Keratinocyte (primary cell): ENCODE measurements around the gene MTCP1. TPM values are rescaled to one million over a fixed set of nuclear protein-coding genes. Genes with fewer than 3 reads are reported as not detected.

Experiments used
- DNase-seq: peaks from one replicate; pipeline ENCODE4 v3.0.0-alpha.2; 2011; ENCODE audit warnings: low read depth, missing footprints, low spot score
- FAIRE-seq: peaks from 2 replicates; lab custom pipeline; 2011; peaks lifted over from hg19 to GRCh38; lab: Jason Lieb, UNC
- H2AFZ ChIP-seq: 2 replicates; pipeline ENCODE4 v1.6.0; 2012; ENCODE audit warnings: low read length, control low read depth, inconsistent platforms; ENCODE audit not compliant: control insufficient read depth
- H3K27ac ChIP-seq: 2 replicates; pipeline ENCODE4 v1.5.1; 2011; ENCODE audit warnings: low read length; ENCODE audit not compliant: control insufficient read depth, insufficient read depth
- H3K27me3 ChIP-seq: 3 replicates; pipeline ENCODE4 v1.6.0; 2011; ENCODE audit warnings: low read length; ENCODE audit not compliant: control insufficient read depth, insufficient read depth; ENCODE audit errors: extremely low read depth
- H3K36me3 ChIP-seq, 2 experiments: 2 replicates in 1 of 2; 3 replicates in 1 of 2; pipeline ENCODE4 v1.5.1; 2011; ENCODE audit warnings: low read length in 2 of 2, mild to moderate bottlenecking in 1 of 2; ENCODE audit not compliant: control insufficient read depth in 2 of 2, insufficient read depth in 2 of 2; ENCODE audit errors: extremely low read depth in 1 of 2
- H3K4me1 ChIP-seq: 3 replicates; pipeline ENCODE4 v1.5.1; 2011; ENCODE audit warnings: low read length; ENCODE audit not compliant: control insufficient read depth, insufficient read depth; ENCODE audit errors: extremely low read depth
- H3K4me2 ChIP-seq: 3 replicates; pipeline ENCODE4 v1.6.0; 2011; ENCODE audit warnings: low read depth, low read length; ENCODE audit not compliant: control insufficient read depth, insufficient read depth; ENCODE audit errors: extremely low read depth
- H3K4me3 ChIP-seq, 3 experiments: fragments of 200-600 bp in 1 of 3; sonication (generic) in 1 of 3; 2 replicates in 2 of 3; 3 replicates in 1 of 3; pipeline ENCODE4 v1.5.1; 2011 to 2016; ENCODE audit warnings: low read length in 3 of 3, mild to moderate bottlenecking in 3 of 3, control low read depth in 2 of 3, inconsistent platforms in 1 of 3, low read depth in 1 of 3, mixed read lengths in 1 of 3, mixed run types in 1 of 3, moderate library complexity in 1 of 3; ENCODE audit not compliant: control insufficient read depth in 2 of 3, insufficient read depth in 2 of 3; ENCODE audit errors: extremely low read depth in 1 of 3
- H3K79me2 ChIP-seq: 2 replicates; pipeline ENCODE4 v1.6.0; 2012; ENCODE audit warnings: low read length; ENCODE audit not compliant: control insufficient read depth, insufficient read depth
- H3K9ac ChIP-seq: 3 replicates; pipeline ENCODE4 v1.6.0; 2011; ENCODE audit warnings: low read length; ENCODE audit not compliant: control insufficient read depth, insufficient read depth; ENCODE audit errors: extremely low read depth
- H3K9me1 ChIP-seq: 3 replicates; pipeline ENCODE4 v1.6.0; 2011; ENCODE audit warnings: low read length; ENCODE audit not compliant: control insufficient read depth, insufficient read depth; ENCODE audit errors: extremely low read depth
- H3K9me3 ChIP-seq: 2 replicates; pipeline ENCODE4 v1.5.1; 2012; ENCODE audit warnings: low read depth, low read length; ENCODE audit not compliant: control insufficient read depth
- H4K20me1 ChIP-seq: 3 replicates; pipeline ENCODE4 v1.6.0; 2011; ENCODE audit warnings: low read length; ENCODE audit not compliant: control insufficient read depth, insufficient read depth; ENCODE audit errors: extremely low read depth
- EZH2 ChIP-seq: IDR thresholded peaks from one replicate; pipeline ENCODE4 v1.6.1; 2012; ENCODE audit warnings: inconsistent platforms, mild to moderate bottlenecking, low read length, moderate library complexity
- dilution Hi-C: fragments of 300-500 bp; cut with MboI; formaldehyde crosslinking; loops from one replicate; pipeline ENCODE4 v1.7.0; 2020; ENCODE audit warnings: low sequenced_read_pairs; ENCODE audit not compliant: extremely low pct_ligation_motif_present
- polyA plus RNA-seq, 5 experiments: library from polyadenylated mRNA; depleted of rRNA in 3 of 5; stranded (reverse) in 3 of 5; stranded (forward) in 1 of 5; unstranded in 1 of 5; fragments of >200 nt; gene quantifications; 1 replicate in 1 of 5; 2 replicates in 3 of 5; 3 replicates in 1 of 5; pipeline versions ENCODE4 v1.2.1 to v1.2.3, GENCODE V29; 2011 to 2012; ENCODE audit warnings: missing spikeins in 2 of 5, low read depth in 1 of 5, low replicate concordance in 1 of 5
- TF ChIP-seq, protein P1 (sequence below), 3 experiments: IDR thresholded peaks in 1 of 3; conservative IDR thresholded peaks in 1 of 3; optimal IDR thresholded peaks in 1 of 3; 2 replicates in 2 of 3; 3 replicates in 1 of 3; pipeline versions ENCODE3 to v1.5.1; 2011; ENCODE audit warnings: low read length in 3 of 3, mild to moderate bottlenecking in 3 of 3, moderate library complexity in 2 of 3, control low read depth in 1 of 3, inconsistent platforms in 1 of 3; ENCODE audit not compliant: insufficient read depth in 2 of 3; ENCODE audit errors: extremely low read depth in 1 of 3

MTCP1 gene
- polyA plus RNA-seq, 1 donor (not counting 4 experiments of a cell fraction or from before 2014, with no cell fraction given) = 20.2 TPM

DNA sequence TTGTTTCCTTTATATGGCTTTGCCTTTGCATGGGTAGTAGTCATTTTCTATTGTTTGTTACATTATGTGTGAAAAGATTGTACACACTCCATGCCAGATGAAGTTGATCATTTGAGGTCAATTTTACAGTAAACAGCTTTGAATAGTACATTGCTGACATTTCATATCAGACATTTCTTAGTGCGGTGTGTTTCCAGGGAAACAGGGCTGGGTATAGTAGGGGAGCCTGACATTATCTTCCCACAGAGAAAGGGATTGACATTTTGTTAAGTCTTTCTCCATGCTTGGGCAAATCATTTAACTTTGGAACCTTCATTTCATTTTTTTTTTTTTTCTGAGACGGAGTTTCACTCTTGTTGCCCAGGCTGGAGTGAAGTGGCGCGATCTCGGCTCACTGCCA is 39.3 kb downstream of the MTCP1 start:
- dilution Hi-C loops = no loop called here
- Histone ChIP-seq H3K27me3 (no peaks in the 10 kb centered on the region), H3K9me1 (no peaks in the 10 kb centered on the region), H2AFZ (no peak overlapping the region), H4K20me1 (no peaks in the 10 kb centered on the region), H3K27ac (no peak overlapping the region), H3K79me2 (peaks cover 12% of the 10 kb centered on the region), H3K4me3 (no peak overlapping the region), H3K4me1 (peaks cover 5% of the 10 kb centered on the region), H3K4me2 (no peak overlapping the region), H3K9me3 (no peaks in the 10 kb centered on the region), H3K9ac (no peak overlapping the region), H3K36me3 (no peaks in the 10 kb centered on the region)
- TF ChIP-seq, protein P1, sequence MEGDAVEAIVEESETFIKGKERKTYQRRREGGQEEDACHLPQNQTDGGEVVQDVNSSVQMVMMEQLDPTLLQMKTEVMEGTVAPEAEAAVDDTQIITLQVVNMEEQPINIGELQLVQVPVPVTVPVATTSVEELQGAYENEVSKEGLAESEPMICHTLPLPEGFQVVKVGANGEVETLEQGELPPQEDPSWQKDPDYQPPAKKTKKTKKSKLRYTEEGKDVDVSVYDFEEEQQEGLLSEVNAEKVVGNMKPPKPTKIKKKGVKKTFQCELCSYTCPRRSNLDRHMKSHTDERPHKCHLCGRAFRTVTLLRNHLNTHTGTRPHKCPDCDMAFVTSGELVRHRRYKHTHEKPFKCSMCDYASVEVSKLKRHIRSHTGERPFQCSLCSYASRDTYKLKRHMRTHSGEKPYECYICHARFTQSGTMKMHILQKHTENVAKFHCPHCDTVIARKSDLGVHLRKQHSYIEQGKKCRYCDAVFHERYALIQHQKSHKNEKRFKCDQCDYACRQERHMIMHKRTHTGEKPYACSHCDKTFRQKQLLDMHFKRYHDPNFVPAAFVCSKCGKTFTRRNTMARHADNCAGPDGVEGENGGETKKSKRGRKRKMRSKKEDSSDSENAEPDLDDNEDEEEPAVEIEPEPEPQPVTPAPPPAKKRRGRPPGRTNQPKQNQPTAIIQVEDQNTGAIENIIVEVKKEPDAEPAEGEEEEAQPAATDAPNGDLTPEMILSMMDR (optimal IDR thresholded peaks at IDR 0.05 in 1 of 3, IDR thresholded peaks at IDR 0.05 in 1 of 3, conservative IDR thresholded peaks at IDR 0.05 in 1 of 3; ENCODE audit: extremely low read depth in 1 of 3, insufficient read depth in 2 of 3, low read length in 3 of 3) = no peak
- no peak for TF ChIP-seq EZH2
- FAIRE-seq (no peak), DNase-seq (no peak)

DNA sequence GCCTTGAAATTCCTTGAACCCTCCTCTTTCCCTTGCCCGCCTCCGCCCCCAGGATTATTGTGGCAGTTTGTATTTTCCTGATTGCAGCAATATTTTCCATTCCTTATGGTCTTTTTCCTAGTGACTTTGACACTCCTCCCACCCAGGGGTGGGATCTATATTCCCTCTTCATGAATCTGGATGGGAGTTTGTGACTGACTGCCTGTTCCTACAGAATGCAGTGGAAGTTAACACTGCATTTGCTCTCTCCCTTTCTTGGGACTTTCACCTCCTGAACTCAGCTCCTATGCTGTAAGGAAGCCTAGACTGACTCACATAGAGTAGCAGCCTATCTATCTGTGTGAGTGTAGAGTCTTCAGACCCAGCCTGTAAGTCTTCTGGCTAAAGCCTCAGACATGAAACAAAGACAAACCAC is 42.1 kb downstream of the MTCP1 start:
- H3K9me3 ChIP-seq = no peaks in the 10 kb centered on the region
- no peak overlapping the region for H3K27ac ChIP-seq
- peaks cover 5% of the 10 kb centered on the region for H3K4me1 ChIP-seq
- peak overlapping the region; percentile 80 for H3K4me2 ChIP-seq
- no peaks in the 10 kb centered on the region for H3K36me3 ChIP-seq
- no peak overlapping the region for H2AFZ ChIP-seq
- no peaks in the 10 kb centered on the region for H3K9me1 ChIP-seq
- TF ChIP-seq, protein P1 (optimal IDR thresholded peaks at IDR 0.05 in 1 of 3, IDR thresholded peaks at IDR 0.05 in 1 of 3, conservative IDR thresholded peaks at IDR 0.05 in 1 of 3; ENCODE audit: extremely low read depth in 1 of 3, insufficient read depth in 2 of 3, low read length in 3 of 3) = no peak
- TF ChIP-seq EZH2 = no peak
- FAIRE-seq (no peak), DNase-seq (no peak)
- H3K27me3 ChIP-seq = no peaks in the 10 kb centered on the region
- peaks cover 12% of the 10 kb centered on the region for H3K79me2 ChIP-seq
- no peak overlapping the region for H3K9ac ChIP-seq
- no peak overlapping the region for H3K4me3 ChIP-seq
- no peaks in the 10 kb centered on the region for H4K20me1 ChIP-seq
- dilution Hi-C loops = no loop called here
